CD4-positive, alpha-beta T cell treated with Interleukin-2 at 100 ng/mL for 4 hours (primary cell): ENCODE measurements around the gene VTA1.
"Not testable (repeated sequence)": the region's sequence is repeated elsewhere in the genome, so short reads cannot be mapped to it uniquely, and the experiment has no call there.

Source experiments
- DNase-seq: peaks from one replicate; pipeline ENCODE4 v3.0.0-alpha.2; 2020; ENCODE audit warnings: low spot score

VTA1 gene

GRCh38 chr6:142225552-142225951 lies 78.5 kb downstream of the VTA1 start:
- no peak for DNase-seq

DNA sequence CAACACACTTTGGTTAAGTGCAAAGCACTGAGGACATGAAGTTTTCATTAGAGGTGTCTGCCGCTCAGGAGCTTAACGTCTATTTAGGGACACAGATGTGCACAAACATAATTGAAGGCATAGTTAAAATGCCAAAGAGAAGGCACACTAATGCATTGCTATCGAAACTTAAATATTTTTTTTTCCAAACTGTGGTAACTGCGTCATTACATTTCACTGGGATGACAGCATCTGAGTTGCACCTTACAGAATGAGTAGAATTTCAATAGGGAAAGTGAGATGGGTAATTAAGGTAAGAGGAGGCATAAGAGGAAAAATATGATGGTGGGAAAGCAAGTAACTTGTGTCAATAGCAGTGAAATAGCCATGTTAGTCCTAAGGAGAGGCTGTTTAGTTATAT lies 79.7 kb downstream of the VTA1 start:
- DNase-seq, result no peak

- DNase-seq, result not testable (repeated sequence)
Measured at GRCh38 chr6:142229518-142230270, 82.6 kb downstream of the VTA1 start.

GRCh38 chr6:142232206-142233044 lies 85.4 kb downstream of the VTA1 start:
- DNase-seq, result peak; percentile 33

GRCh38 chr6:142233945-142234682 lies 87.1 kb downstream of the VTA1 start:
- no peak for DNase-seq

- no peak for DNase-seq
Measured at GRCh38 chr6:142235272-142235671, 88.2 kb downstream of the VTA1 start.

GRCh38 chr6:142235791-142236190 lies 88.7 kb downstream of the VTA1 start:
- no peak for DNase-seq

- DNase-seq, result no peak
Measured at GRCh38 chr6:142236691-142237090, 89.6 kb downstream of the VTA1 start.

DNA sequence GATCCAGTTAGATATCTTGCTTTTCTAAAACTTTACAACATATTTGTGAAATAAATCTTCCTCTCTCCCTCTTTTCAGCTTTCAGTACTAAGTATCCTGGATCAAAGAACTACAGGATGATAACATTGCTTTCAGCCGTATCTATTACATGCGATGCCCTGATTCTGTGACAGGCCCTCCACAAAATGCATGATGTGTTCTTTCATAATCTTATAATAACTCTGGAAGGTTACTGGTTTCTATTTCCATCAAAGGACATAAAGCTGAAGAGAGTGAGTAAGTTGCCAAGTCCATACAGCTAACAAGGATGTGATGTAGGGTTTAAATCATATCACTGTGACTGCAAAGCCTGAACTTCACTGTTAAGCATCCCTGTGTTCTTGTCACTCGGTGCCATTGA lies 91.8 kb downstream of the VTA1 start:
- no peak for DNase-seq

GRCh38 chr6:142240179-142240578 lies 93.1 kb downstream of the VTA1 start:
- no peak for DNase-seq

- no peak for DNase-seq
Measured at GRCh38 chr6:142241061-142241460, 94.0 kb downstream of the VTA1 start.

GRCh38 chr6:142242269-142242668 lies 95.2 kb downstream of the VTA1 start:
- DNase-seq, result no peak

- no peak for DNase-seq
Measured at GRCh38 chr6:142246960-142247359, 99.9 kb downstream of the VTA1 start.

GRCh38 chr6:142249266-142249665 lies 102.2 kb downstream of the VTA1 start:
- no peak for DNase-seq

DNA sequence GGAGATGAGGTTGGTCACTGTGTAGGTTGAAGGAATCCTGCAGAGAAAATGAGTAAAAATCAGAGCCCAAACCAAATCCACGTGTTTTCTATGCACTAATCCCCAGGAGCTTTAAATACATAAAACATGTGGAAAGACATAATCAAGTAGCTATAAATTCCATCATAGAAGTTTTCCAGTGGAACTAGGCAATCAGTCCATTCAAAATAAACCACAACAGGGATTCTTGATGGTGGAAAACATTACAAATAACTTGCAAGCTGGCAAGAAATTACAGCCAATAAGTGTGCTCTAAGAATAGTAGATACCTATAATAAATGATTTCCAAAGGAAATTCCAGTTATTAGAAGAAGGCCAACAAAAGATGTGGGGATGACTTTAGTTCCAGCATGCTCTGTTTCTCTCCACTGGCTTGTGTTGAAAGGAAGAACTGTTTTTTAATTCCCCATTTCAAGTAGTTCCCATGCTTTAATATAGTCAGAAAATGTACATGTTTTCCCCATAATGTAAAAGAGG lies 104.9 kb downstream of the VTA1 start:
- no peak for DNase-seq

DNA sequence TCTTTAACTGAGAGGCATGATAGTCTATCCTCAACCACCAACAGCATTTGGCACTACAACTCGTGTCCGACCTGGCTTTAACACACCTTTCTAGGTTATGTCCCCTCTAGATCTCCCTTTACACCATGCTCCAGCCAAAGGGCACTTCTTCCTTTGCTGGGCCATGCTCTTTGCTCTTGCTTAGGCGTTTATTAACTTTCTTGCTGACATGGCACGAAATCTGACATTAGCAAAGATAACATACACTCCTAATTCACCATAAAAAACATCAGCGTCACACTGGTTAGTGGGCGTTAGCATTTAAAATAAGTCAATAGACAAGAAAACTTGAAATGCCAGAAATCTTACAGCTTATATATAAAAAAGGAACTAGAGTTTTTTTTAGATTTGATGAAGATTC lies 107.5 kb downstream of the VTA1 start:
- no peak for DNase-seq

GRCh38 chr6:142255785-142256184 lies 108.7 kb downstream of the VTA1 start:
- DNase-seq, result no peak

GRCh38 chr6:142258305-142258704 lies 111.2 kb downstream of the VTA1 start:
- no peak for DNase-seq

GRCh38 chr6:142258757-142259156 lies 111.7 kb downstream of the VTA1 start:
- no peak for DNase-seq

DNA sequence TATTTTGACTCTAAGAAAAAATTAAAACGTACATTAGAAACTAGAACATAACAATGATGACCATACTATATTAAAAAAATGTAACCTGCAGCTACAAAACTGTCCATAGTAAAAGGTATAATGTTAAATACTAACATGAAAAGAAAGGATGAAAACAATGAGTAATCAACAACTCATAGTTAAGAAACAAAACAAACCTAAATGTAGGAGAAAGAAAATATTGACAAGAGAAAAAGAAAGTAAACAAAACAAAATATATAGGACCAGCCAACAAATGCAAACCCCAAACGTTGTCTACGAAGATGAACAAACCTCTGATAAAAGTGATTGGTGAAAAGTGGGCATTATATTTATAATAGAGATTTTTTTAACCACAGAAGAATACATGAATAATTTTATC lies 113.7 kb downstream of the VTA1 start:
- no peak for DNase-seq

- DNase-seq, result no peak
Measured at GRCh38 chr6:142262231-142262630, 115.2 kb downstream of the VTA1 start.

DNA sequence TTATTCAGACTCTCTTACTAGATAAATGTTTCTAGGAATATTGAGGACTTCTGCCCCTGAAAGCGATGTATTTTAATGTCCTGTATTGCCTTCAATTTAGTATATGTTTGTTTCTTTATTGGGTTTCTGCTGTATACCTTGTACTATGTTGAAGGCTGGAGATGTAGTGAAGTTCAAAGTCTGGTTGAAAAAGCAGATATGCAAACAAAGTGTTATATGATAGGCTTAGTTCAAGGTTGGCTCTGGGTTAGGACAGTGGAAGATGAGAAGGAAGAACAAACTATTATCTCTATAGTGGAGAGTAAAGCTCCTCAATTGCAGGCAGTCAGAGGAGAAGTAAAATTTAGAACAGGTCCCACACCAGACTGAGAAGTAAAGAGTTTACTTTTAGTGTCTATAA lies 118.4 kb downstream of the VTA1 start:
- no peak for DNase-seq

DNA sequence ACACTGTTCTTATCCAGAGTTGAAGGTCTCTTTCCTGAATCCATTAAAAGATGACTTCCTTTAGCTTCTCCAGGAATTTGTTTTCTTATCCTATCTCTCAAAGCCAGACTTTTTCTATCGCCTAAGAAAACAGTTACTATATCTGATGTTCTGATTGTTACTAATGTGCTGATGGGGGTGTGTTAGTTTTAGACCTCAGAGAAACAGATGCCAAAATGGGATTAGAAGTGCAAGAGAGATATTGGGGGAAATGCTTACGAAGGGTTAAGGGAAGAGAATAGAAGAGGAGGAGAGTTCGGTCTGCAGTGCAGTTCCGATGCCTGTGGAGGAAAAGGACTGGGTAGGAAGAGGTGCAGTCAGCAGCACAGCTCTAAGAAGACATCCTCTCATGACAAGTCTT lies 119.0 kb downstream of the VTA1 start:
- no peak for DNase-seq
